GM12801 (cell line): ENCODE data around the gene CASQ2.

Experiments used
- TF ChIP-seq, protein P1 (sequence below): IDR thresholded peaks from one replicate; pipeline ENCODE4 v1.5.1; 2011; ENCODE audit warnings: control low read depth; ENCODE audit not compliant: insufficient read length; ENCODE audit errors: extremely low read depth

The CASQ2 gene

DNA sequence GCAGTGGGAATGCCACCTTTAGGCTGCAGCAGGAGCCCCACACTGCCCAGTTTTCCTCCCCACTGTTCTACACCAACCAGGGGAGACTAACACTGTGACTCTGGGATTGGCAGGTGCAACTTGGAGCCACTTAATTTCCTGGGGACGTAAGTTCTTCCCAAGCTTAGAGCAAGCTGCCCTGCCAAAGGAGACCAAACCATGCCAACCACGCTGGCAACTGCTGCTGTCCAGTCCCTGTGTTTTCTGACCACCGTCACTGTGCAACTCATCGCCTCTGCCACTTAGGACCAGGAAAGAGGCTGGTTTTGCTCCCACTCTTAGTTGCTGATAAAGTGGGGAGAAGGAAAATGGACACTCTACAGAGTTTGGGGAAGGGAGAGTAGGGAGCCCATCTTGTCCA, 76.3 kb downstream of the CASQ2 start:
- TF ChIP-seq, protein P1, sequence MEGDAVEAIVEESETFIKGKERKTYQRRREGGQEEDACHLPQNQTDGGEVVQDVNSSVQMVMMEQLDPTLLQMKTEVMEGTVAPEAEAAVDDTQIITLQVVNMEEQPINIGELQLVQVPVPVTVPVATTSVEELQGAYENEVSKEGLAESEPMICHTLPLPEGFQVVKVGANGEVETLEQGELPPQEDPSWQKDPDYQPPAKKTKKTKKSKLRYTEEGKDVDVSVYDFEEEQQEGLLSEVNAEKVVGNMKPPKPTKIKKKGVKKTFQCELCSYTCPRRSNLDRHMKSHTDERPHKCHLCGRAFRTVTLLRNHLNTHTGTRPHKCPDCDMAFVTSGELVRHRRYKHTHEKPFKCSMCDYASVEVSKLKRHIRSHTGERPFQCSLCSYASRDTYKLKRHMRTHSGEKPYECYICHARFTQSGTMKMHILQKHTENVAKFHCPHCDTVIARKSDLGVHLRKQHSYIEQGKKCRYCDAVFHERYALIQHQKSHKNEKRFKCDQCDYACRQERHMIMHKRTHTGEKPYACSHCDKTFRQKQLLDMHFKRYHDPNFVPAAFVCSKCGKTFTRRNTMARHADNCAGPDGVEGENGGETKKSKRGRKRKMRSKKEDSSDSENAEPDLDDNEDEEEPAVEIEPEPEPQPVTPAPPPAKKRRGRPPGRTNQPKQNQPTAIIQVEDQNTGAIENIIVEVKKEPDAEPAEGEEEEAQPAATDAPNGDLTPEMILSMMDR, result no peak

DNA sequence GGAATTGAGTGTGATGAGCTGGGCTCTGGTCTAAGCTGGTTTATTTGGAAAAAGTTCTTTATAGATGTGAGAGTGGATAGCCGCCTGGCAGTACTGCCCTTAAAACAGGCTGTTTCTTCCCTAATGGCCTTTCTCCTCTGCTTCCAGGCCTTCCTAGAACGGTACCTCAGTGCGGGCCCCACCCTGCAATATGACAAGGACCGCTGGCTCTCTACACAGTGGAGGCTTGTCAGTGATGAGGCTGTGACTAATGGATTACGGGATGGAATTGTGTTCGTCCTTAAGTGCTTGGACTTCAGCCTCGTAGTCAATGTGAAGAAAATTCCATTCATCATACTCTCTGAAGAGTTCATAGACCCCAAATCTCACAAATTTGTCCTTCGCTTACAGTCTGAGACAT, 77.5 kb downstream of the CASQ2 start:
- TF ChIP-seq, protein P1, result no peak

DNA sequence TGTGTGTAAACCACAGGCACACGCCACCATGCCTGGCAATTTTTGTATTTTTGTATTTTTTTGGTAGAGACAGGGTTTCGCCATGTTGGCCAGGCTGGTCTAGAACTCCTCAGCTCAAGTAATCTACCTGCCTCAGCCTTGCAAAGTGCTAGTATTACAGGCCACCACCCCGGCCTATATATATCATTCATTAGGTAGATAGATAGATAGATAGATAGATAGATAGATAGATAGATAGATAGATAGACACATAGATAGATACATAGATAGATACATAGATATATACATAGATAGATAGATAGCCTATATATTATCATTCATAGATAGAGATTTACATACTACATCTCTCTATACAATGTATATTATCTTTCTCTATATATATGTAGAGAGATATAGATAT, 80.8 kb downstream of the CASQ2 start:
- TF ChIP-seq, protein P1, result no peak

DNA sequence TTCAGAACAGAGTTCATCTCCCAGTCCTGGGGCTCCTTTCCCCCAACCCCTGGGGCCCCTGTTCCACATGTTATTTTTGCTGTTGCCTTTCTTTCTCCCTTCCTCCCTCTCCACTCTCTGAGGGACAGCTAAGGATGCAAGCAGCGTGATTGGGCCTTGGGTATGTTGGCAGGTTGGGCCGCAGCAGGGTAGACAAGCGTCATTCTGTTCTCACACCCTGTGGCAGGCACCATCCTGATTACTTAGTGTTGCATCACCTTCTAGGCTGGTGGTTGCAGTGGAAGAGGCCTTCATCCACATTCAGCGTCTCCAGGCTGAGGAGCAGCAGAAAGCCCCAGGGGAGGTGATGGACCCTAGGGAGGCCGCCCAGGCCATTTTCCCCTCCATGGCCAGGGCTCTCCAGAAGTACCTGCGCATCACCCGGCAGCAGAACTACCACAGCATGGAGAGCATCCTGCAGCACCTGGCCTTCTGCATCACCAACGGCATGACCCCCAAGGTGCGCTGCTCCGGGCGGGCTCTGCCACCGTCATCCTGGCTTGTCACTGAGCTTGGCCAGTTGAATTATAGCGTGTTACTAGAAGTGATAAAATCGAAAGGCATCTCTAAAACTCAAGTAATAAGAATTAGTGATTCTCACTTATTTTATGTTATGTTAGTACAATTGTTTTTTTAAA, 83.3 kb downstream of the CASQ2 start:
- TF ChIP-seq, protein P1, result no peak

DNA sequence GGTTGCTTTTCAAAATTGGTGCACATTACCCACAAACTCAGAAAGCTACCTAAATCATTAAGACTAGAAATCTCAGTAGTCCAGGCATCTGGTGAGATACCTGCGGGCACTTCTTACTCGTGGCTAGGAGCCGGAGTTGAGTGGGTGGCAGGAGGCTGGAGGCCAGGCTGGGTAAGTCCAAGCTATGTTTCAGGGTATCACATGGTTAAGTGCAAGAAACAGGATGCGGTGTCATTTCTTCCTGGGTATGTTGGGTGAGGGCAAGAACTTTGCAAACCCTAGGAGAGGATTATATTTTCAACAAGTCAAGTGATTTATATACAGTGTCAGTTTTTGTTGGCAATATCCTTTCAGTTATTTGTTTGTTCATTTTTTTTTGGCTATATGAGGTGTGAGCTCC, 85.7 kb downstream of the CASQ2 start:
- TF ChIP-seq, protein P1, result no peak

DNA sequence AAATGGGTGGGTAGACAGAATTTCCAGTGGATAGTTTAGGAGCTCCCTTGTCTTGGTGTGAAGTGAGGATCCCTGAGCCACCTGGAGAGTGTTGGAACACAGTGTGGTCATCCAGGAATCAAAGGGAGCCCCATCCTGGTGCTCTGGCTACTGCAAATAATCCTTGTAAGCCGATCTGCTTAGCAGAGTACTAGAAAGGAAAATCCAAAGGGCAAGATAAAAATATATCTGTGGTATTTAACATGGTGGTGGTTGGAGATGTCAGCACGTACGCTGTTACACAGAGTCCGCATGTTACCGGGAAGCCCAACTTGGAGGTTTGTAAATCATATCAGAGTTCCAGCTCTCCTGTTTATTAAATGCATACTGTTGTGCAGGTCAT, 87.8 kb downstream of the CASQ2 start:
- TF ChIP-seq, protein P1, result no peak

DNA sequence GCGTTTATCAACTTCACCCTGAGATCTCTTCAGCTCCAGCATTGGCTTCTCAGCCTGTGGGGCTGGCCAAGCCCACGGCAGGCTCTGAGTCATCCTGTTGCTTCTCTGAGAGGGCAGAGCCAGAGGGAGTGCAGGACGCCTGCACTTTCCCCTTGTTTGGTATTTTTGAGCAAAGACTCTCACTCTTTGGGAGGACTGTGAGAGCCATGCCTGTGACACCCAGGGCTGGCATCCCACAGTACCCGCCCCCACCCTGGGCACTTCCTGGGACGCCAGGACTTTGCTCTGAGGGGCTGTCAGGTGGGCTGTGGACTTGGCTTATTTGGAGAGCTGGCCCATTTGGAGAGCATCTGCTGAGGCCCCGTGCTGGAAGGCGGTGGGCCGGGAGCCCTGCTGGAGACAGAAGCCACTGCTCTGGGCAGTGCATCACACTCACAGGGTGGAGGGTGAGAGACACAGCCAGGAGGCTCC, 89.3 kb downstream of the CASQ2 start:
- TF ChIP-seq, protein P1, result no peak
